ENCODE measurements around the gene RSU1. TPM values are rescaled to one million over a fixed set of nuclear protein-coding genes. Genes with fewer than 3 reads are reported as not detected.

The RSU1 gene
- total and polyA plus RNA-seq, 2 donors (not counting 3 experiments of a cell fraction or from before 2014, with no cell fraction given), result 80.2 to 104 TPM

- Histone ChIP-seq H3K79me2 (ENCODE audit: control insufficient read depth, insufficient read depth, low read length) (peaks cover 13% of the 10 kb centered on the region), H3K4me2 (ENCODE audit: insufficient read depth, low read length) (no peak overlapping the region), H3K27me3 (ENCODE audit: control insufficient read depth in 2 of 2, insufficient read depth in 2 of 2, low read length in 2 of 2) (no peaks in the 10 kb centered on the region), H4K20me1 (replicated peaks; ENCODE audit: control insufficient read depth, extremely low read depth, insufficient read depth, low read length) (no peaks in the 10 kb centered on the region), H3K9ac (replicated peaks; ENCODE audit: extremely low read depth, insufficient read depth, low read length) (no peak overlapping the region), H3K9me3 (replicated peaks; ENCODE audit: control insufficient read depth, insufficient read depth, low read length) (peaks cover 2% of the 10 kb centered on the region), H3K4me1 (ENCODE audit: control insufficient read depth, extremely low read depth, insufficient read depth, low read length) (peaks cover 17% of the 10 kb centered on the region), H3K9me1 (replicated peaks; ENCODE audit: control insufficient read depth, extremely low read depth, insufficient read depth, low read length) (no peaks in the 10 kb centered on the region), H3K36me3 (ENCODE audit: control insufficient read depth in 2 of 2, extremely low read depth in 1 of 2, insufficient read depth in 2 of 2, low read length in 2 of 2) (no peaks in the 10 kb centered on the region), H2AFZ (ENCODE audit: low read depth, low read length) (no peak overlapping the region), H3K27ac (ENCODE audit: insufficient read depth, low read depth, low read length) (no peak overlapping the region), H3K4me3 (replicated peaks in 1 of 3; ENCODE audit: insufficient read depth in 1 of 3, low read depth in 1 of 3, low read length in 3 of 3) (no peak overlapping the region)
- BruUV-seq (replicated peaks), result no TSS peak
- intact Hi-C loops (cut with micrococcal nuclease) (no loop called here), dilution Hi-C loops (cut with MboI; ENCODE audit: extremely low pct_ligation_motif_present, low sequenced_read_pairs) (no loop called here)
- no peak for FAIRE-seq
- no peak for DNase-seq (ENCODE audit: low read depth, low spot score)
- CTCF ChIA-PET, result no interaction called here
- no peak for TF ChIP-seq EZH2 (IDR thresholded peaks at IDR 0.05; ENCODE audit: borderline replicate concordance, low read depth, low read length, severe bottlenecking)
- TF ChIP-seq POLR2AphosphoS5 (IDR thresholded peaks at IDR 0.05; ENCODE audit: insufficient read depth, low read depth, low read length), result no peak
- TF ChIP-seq, protein P1, sequence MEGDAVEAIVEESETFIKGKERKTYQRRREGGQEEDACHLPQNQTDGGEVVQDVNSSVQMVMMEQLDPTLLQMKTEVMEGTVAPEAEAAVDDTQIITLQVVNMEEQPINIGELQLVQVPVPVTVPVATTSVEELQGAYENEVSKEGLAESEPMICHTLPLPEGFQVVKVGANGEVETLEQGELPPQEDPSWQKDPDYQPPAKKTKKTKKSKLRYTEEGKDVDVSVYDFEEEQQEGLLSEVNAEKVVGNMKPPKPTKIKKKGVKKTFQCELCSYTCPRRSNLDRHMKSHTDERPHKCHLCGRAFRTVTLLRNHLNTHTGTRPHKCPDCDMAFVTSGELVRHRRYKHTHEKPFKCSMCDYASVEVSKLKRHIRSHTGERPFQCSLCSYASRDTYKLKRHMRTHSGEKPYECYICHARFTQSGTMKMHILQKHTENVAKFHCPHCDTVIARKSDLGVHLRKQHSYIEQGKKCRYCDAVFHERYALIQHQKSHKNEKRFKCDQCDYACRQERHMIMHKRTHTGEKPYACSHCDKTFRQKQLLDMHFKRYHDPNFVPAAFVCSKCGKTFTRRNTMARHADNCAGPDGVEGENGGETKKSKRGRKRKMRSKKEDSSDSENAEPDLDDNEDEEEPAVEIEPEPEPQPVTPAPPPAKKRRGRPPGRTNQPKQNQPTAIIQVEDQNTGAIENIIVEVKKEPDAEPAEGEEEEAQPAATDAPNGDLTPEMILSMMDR (IDR thresholded peaks at IDR 0.05; ENCODE audit: extremely low read depth in 1 of 2, insufficient read depth in 1 of 2, low read depth in 1 of 2, low read length in 2 of 2), result no peak
- TF ChIP-seq MYC (IDR thresholded peaks at IDR 0.05; ENCODE audit: low read depth, low read length), result no peak
- TF ChIP-seq FOS (IDR thresholded peaks at IDR 0.05; ENCODE audit: borderline replicate concordance, insufficient read depth, low read length), result no peak
- no peak for TF ChIP-seq JUN (IDR thresholded peaks at IDR 0.05; ENCODE audit: borderline replicate concordance, insufficient read depth, insufficient read length, low read depth)
- TF ChIP-seq, protein P2, sequence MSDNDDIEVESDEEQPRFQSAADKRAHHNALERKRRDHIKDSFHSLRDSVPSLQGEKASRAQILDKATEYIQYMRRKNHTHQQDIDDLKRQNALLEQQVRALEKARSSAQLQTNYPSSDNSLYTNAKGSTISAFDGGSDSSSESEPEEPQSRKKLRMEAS (IDR thresholded peaks at IDR 0.05; ENCODE audit: insufficient read depth, insufficient read length), result no peak
- no peak for TF ChIP-seq GATA2 (IDR thresholded peaks at IDR 0.05; ENCODE audit: insufficient read depth, insufficient read length, low read depth, low read length)
- no peak for TF ChIP-seq POLR2A (IDR thresholded peaks at IDR 0.05; ENCODE audit: low read depth, low read length)
- POLR2A ChIA-PET, result no interaction called here
These were observed 3.2 kb upstream of the RSU1 start for GRCh38 chr10:16820421-16820820.
